Erythroblast (primary cell): ENCODE results near the gene AUTS2.

Experiments
- GATA1 ChIP-seq: IDR thresholded peaks from 2 replicates; pipeline ENCODE4 v1.6.1; 2011; ENCODE audit warnings: low read depth, mild to moderate bottlenecking, control low read depth, low read length, moderate library complexity
- POLR2A ChIP-seq: IDR thresholded peaks from 2 replicates; pipeline ENCODE4 v1.6.1; 2011; ENCODE audit warnings: mild to moderate bottlenecking, low read length

- no peak for TF ChIP-seq POLR2A
- no peak for TF ChIP-seq GATA1
Observed at GRCh38 chr7:70354409-70355169, 756.3 kb downstream of the AUTS2 start.
